ENCODE data around the gene SVBP. TPM values are rescaled to one million over a fixed set of nuclear protein-coding genes. Genes with fewer than 3 reads are reported as not detected.

Gene SVBP
- total and polyA plus RNA-seq, 2 of the 8 experiments (the other 6 are each of a cell fraction or from before 2014, with no cell fraction given) = 29.7 to 30.2 TPM

DNA sequence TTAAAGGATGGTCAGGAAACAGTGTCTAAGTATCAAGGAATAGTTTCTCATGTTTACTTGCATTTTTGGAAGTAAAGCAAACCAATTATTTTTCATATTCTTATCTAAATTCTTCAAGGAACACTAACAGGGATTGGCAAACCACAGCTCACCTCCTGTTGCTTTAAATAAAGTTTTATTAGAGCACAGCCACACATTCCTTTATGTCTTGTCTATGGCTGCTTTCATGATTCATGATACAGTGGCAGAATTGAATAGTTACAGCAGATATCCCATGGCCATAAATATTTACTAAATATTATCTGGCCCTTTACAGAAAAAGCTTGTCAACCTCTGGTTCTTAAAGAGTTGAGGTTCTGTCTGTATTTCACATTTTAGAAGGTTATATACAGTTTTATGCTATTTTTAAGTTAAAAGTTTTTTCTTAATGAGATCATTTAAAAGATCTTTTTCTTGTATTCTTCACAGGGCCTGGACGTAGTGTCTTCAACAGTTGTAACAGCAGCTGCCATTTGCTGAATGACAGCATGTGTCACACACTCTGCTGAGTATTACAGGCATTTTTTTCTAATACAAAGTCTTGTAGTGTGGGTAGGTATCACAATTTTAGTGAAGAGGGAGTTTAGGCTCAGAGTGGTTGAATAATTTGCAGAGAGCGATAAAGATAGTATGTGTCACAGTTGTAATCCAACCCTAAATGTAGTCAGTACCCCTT lies 31.8 kb upstream of the SVBP start (continued):
- TF ChIP-seq, protein P1, sequence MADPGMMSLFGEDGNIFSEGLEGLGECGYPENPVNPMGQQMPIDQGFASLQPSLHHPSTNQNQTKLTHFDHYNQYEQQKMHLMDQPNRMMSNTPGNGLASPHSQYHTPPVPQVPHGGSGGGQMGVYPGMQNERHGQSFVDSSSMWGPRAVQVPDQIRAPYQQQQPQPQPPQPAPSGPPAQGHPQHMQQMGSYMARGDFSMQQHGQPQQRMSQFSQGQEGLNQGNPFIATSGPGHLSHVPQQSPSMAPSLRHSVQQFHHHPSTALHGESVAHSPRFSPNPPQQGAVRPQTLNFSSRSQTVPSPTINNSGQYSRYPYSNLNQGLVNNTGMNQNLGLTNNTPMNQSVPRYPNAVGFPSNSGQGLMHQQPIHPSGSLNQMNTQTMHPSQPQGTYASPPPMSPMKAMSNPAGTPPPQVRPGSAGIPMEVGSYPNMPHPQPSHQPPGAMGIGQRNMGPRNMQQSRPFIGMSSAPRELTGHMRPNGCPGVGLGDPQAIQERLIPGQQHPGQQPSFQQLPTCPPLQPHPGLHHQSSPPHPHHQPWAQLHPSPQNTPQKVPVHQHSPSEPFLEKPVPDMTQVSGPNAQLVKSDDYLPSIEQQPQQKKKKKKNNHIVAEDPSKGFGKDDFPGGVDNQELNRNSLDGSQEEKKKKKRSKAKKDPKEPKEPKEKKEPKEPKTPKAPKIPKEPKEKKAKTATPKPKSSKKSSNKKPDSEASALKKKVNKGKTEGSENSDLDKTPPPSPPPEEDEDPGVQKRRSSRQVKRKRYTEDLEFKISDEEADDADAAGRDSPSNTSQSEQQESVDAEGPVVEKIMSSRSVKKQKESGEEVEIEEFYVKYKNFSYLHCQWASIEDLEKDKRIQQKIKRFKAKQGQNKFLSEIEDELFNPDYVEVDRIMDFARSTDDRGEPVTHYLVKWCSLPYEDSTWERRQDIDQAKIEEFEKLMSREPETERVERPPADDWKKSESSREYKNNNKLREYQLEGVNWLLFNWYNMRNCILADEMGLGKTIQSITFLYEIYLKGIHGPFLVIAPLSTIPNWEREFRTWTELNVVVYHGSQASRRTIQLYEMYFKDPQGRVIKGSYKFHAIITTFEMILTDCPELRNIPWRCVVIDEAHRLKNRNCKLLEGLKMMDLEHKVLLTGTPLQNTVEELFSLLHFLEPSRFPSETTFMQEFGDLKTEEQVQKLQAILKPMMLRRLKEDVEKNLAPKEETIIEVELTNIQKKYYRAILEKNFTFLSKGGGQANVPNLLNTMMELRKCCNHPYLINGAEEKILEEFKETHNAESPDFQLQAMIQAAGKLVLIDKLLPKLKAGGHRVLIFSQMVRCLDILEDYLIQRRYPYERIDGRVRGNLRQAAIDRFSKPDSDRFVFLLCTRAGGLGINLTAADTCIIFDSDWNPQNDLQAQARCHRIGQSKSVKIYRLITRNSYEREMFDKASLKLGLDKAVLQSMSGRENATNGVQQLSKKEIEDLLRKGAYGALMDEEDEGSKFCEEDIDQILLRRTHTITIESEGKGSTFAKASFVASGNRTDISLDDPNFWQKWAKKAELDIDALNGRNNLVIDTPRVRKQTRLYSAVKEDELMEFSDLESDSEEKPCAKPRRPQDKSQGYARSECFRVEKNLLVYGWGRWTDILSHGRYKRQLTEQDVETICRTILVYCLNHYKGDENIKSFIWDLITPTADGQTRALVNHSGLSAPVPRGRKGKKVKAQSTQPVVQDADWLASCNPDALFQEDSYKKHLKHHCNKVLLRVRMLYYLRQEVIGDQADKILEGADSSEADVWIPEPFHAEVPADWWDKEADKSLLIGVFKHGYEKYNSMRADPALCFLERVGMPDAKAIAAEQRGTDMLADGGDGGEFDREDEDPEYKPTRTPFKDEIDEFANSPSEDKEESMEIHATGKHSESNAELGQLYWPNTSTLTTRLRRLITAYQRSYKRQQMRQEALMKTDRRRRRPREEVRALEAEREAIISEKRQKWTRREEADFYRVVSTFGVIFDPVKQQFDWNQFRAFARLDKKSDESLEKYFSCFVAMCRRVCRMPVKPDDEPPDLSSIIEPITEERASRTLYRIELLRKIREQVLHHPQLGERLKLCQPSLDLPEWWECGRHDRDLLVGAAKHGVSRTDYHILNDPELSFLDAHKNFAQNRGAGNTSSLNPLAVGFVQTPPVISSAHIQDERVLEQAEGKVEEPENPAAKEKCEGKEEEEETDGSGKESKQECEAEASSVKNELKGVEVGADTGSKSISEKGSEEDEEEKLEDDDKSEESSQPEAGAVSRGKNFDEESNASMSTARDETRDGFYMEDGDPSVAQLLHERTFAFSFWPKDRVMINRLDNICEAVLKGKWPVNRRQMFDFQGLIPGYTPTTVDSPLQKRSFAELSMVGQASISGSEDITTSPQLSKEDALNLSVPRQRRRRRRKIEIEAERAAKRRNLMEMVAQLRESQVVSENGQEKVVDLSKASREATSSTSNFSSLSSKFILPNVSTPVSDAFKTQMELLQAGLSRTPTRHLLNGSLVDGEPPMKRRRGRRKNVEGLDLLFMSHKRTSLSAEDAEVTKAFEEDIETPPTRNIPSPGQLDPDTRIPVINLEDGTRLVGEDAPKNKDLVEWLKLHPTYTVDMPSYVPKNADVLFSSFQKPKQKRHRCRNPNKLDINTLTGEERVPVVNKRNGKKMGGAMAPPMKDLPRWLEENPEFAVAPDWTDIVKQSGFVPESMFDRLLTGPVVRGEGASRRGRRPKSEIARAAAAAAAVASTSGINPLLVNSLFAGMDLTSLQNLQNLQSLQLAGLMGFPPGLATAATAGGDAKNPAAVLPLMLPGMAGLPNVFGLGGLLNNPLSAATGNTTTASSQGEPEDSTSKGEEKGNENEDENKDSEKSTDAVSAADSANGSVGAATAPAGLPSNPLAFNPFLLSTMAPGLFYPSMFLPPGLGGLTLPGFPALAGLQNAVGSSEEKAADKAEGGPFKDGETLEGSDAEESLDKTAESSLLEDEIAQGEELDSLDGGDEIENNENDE (IDR thresholded peaks at IDR 0.05; ENCODE audit: insufficient replicate concordance, low read length) = no peak
- no peak for TF ChIP-seq ASH2L (IDR thresholded peaks at IDR 0.05; ENCODE audit: low read length)
- no peak for TF ChIP-seq SAP30 (IDR thresholded peaks at IDR 0.05; ENCODE audit: insufficient read depth, insufficient replicate concordance, low read length)
- no peak for TF ChIP-seq SUZ12 (IDR thresholded peaks at IDR 0.05; ENCODE audit: low read length)
- TF ChIP-seq SIRT6 (IDR thresholded peaks at IDR 0.05; ENCODE audit: low read length) = no peak
- TF ChIP-seq YY1 (IDR thresholded peaks at IDR 0.05; ENCODE audit: low read depth, low read length) = no peak
- TF ChIP-seq CEBPB (IDR thresholded peaks at IDR 0.05; ENCODE audit: low read depth, low read length) = no peak

Measured in H1 (cell line).